Measurements from ENCODE around the gene KRT72.

KRT72 gene

GRCh38 chr12:52634266-52635056 lies 33.2 kb upstream of the KRT72 start:
- peaks cover 3% of the 10 kb centered on the region for H3K27me3 Mint-ChIP-seq
- intact Hi-C loops (cut with micrococcal nuclease) = no loop called here
- H3K9me3 Mint-ChIP-seq = no peaks in the 10 kb centered on the region
- no peaks in the 10 kb centered on the region for H3K36me3 Mint-ChIP-seq (ENCODE audit: low read depth)
- H3K27ac Mint-ChIP-seq = no peak overlapping the region
- no peak overlapping the region for H3K4me3 Mint-ChIP-seq
- peaks cover 15% of the 10 kb centered on the region for H3K4me1 Mint-ChIP-seq (ENCODE audit: low read depth)

GRCh38 chr12:52633383-52633782 lies 32.1 kb upstream of the KRT72 start:
- no peaks in the 10 kb centered on the region for H3K9me3 Mint-ChIP-seq
- no peaks in the 10 kb centered on the region for H3K36me3 Mint-ChIP-seq (ENCODE audit: low read depth)
- H3K27ac Mint-ChIP-seq = no peak overlapping the region
- intact Hi-C loops (cut with micrococcal nuclease) = no loop called here
- peaks cover 21% of the 10 kb centered on the region for H3K4me1 Mint-ChIP-seq (ENCODE audit: low read depth)
- no peak overlapping the region for H3K4me3 Mint-ChIP-seq
- peaks cover 3% of the 10 kb centered on the region for H3K27me3 Mint-ChIP-seq

GRCh38 chr12:52632656-52633055 lies 31.4 kb upstream of the KRT72 start:
- H3K9me3 Mint-ChIP-seq = no peaks in the 10 kb centered on the region
- intact Hi-C loops (cut with micrococcal nuclease) = no loop called here
- no peak overlapping the region for H3K4me3 Mint-ChIP-seq
- H3K4me1 Mint-ChIP-seq (ENCODE audit: low read depth) = peaks cover 21% of the 10 kb centered on the region
- H3K36me3 Mint-ChIP-seq (ENCODE audit: low read depth) = no peaks in the 10 kb centered on the region
- H3K27ac Mint-ChIP-seq = no peak overlapping the region
- H3K27me3 Mint-ChIP-seq = peaks cover 3% of the 10 kb centered on the region

GRCh38 chr12:52631676-52632459 lies 30.6 kb upstream of the KRT72 start:
- Mint-ChIP-seq H3K27ac (no peak overlapping the region), H3K9me3 (no peaks in the 10 kb centered on the region), H3K36me3 (ENCODE audit: low read depth) (no peaks in the 10 kb centered on the region), H3K4me3 (no peak overlapping the region), H3K27me3 (peaks cover 4% of the 10 kb centered on the region), H3K4me1 (ENCODE audit: low read depth) (peaks cover 24% of the 10 kb centered on the region)
- intact Hi-C loops (cut with micrococcal nuclease) = no loop called here

GRCh38 chr12:52631264-52631663 lies 30.0 kb upstream of the KRT72 start:
- intact Hi-C loops (cut with micrococcal nuclease) = no loop called here
- H3K4me3 Mint-ChIP-seq = no peak overlapping the region
- peaks cover 5% of the 10 kb centered on the region for H3K27me3 Mint-ChIP-seq
- H3K36me3 Mint-ChIP-seq (ENCODE audit: low read depth) = no peaks in the 10 kb centered on the region
- no peaks in the 10 kb centered on the region for H3K9me3 Mint-ChIP-seq
- peaks cover 27% of the 10 kb centered on the region for H3K4me1 Mint-ChIP-seq (ENCODE audit: low read depth)
- no peak overlapping the region for H3K27ac Mint-ChIP-seq

GRCh38 chr12:52630599-52631200 lies 29.4 kb upstream of the KRT72 start:
- Mint-ChIP-seq H3K27ac (no peak overlapping the region), H3K9me3 (no peaks in the 10 kb centered on the region), H3K36me3 (ENCODE audit: low read depth) (no peaks in the 10 kb centered on the region), H3K4me1 (ENCODE audit: low read depth) (peaks cover 27% of the 10 kb centered on the region), H3K4me3 (no peak overlapping the region), H3K27me3 (peaks cover 5% of the 10 kb centered on the region)
- intact Hi-C loops (cut with micrococcal nuclease) = no loop called here

GRCh38 chr12:52630008-52630500 lies 28.8 kb upstream of the KRT72 start:
- intact Hi-C loops (cut with micrococcal nuclease) = no loop called here
- Mint-ChIP-seq H3K4me1 (ENCODE audit: low read depth) (peaks cover 27% of the 10 kb centered on the region), H3K36me3 (ENCODE audit: low read depth) (no peaks in the 10 kb centered on the region), H3K4me3 (no peak overlapping the region), H3K27me3 (peaks cover 5% of the 10 kb centered on the region), H3K9me3 (no peaks in the 10 kb centered on the region), H3K27ac (no peak overlapping the region)

- intact Hi-C loops (cut with micrococcal nuclease) = no loop called here
- Mint-ChIP-seq H3K27me3 (peaks cover 5% of the 10 kb centered on the region), H3K4me1 (ENCODE audit: low read depth) (peaks cover 27% of the 10 kb centered on the region), H3K36me3 (ENCODE audit: low read depth) (no peaks in the 10 kb centered on the region), H3K9me3 (no peaks in the 10 kb centered on the region), H3K27ac (no peak overlapping the region), H3K4me3 (no peak overlapping the region)
Observed at GRCh38 chr12:52629281-52630007, 28.2 kb upstream of the KRT72 start.

GRCh38 chr12:52628841-52629240 lies 27.6 kb upstream of the KRT72 start:
- Mint-ChIP-seq H3K36me3 (ENCODE audit: low read depth) (no peaks in the 10 kb centered on the region), H3K4me3 (no peak overlapping the region), H3K4me1 (ENCODE audit: low read depth) (peaks cover 27% of the 10 kb centered on the region), H3K9me3 (no peaks in the 10 kb centered on the region), H3K27me3 (peaks cover 2% of the 10 kb centered on the region), H3K27ac (no peak overlapping the region)
- intact Hi-C loops (cut with micrococcal nuclease) = no loop called here

- intact Hi-C loops (cut with micrococcal nuclease) = no loop called here
- Mint-ChIP-seq H3K27me3 (peaks cover 2% of the 10 kb centered on the region), H3K4me3 (no peak overlapping the region), H3K36me3 (ENCODE audit: low read depth) (no peaks in the 10 kb centered on the region), H3K9me3 (no peaks in the 10 kb centered on the region), H3K27ac (no peak overlapping the region), H3K4me1 (ENCODE audit: low read depth) (peaks cover 23% of the 10 kb centered on the region)
Observed at GRCh38 chr12:52628111-52628507, 26.8 kb upstream of the KRT72 start.

GRCh38 chr12:52627395-52628110 lies 26.3 kb upstream of the KRT72 start:
- no peaks in the 10 kb centered on the region for H3K9me3 Mint-ChIP-seq
- H3K36me3 Mint-ChIP-seq (ENCODE audit: low read depth) = no peaks in the 10 kb centered on the region
- H3K27ac Mint-ChIP-seq = no peak overlapping the region
- peaks cover 21% of the 10 kb centered on the region for H3K4me1 Mint-ChIP-seq (ENCODE audit: low read depth)
- peaks cover 4% of the 10 kb centered on the region for H3K27me3 Mint-ChIP-seq
- intact Hi-C loops (cut with micrococcal nuclease) = no loop called here
- H3K4me3 Mint-ChIP-seq = no peak overlapping the region

- Mint-ChIP-seq H3K4me3 (no peak overlapping the region), H3K9me3 (no peaks in the 10 kb centered on the region), H3K36me3 (ENCODE audit: low read depth) (no peaks in the 10 kb centered on the region), H3K4me1 (ENCODE audit: low read depth) (peaks cover 5% of the 10 kb centered on the region), H3K27ac (no peak overlapping the region), H3K27me3 (peaks cover 4% of the 10 kb centered on the region)
- intact Hi-C loops (cut with micrococcal nuclease) = no loop called here
Observed at GRCh38 chr12:52622349-52622748, 21.1 kb upstream of the KRT72 start.

GRCh38 chr12:52618866-52619265 lies 17.6 kb upstream of the KRT72 start:
- peaks cover 22% of the 10 kb centered on the region for H3K4me1 Mint-ChIP-seq (ENCODE audit: low read depth)
- no peak overlapping the region for H3K4me3 Mint-ChIP-seq
- H3K27ac Mint-ChIP-seq = no peak overlapping the region
- no peaks in the 10 kb centered on the region for H3K36me3 Mint-ChIP-seq (ENCODE audit: low read depth)
- intact Hi-C loops (cut with micrococcal nuclease) = no loop called here
- H3K27me3 Mint-ChIP-seq = peaks cover 7% of the 10 kb centered on the region
- H3K9me3 Mint-ChIP-seq = no peaks in the 10 kb centered on the region

Measured in dendritic cell treated with granulocyte-macrophage colony-stimulating factor and Interleukin-4, amounts not matched to agents 40 ng/mL and 50 ng/mL, for 4 days (primary cell).